Hematopoietic multipotent progenitor cell treated with erythropoietin and hydrocortisone succinate and interleukin-3 and kit ligand, for 6 days (in vitro differentiated cells): ENCODE data around the gene LAPTM5.

Experiments used
- DNase-seq: peaks from one replicate; pipeline ENCODE4 v3.0.0-alpha.2; 2015

LAPTM5 gene

DNA sequence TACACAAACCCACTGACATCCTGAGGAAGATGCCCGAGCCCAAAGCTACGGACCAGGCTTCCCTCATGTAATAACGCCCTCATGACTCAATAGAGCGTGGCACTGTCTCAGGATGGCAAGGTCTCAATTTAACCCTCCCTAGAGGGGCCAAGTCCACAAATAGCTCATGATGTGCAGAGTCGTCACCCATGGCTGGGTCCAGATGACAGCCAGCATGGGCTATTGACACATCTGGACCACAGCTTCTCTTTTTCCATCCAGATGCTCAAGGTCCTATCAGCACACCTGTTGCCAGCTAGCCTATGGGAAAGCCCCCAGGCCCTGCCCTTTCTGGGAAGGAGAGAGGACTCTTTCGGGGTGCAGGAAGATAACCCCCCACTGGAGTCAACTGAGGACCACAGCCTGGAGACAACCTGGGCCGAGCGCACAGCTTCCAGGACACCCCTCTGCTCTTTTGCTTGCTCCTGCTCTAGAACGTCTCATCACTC lies 2.8 kb downstream of the LAPTM5 start:
- peak; percentile 57 for DNase-seq

DNA sequence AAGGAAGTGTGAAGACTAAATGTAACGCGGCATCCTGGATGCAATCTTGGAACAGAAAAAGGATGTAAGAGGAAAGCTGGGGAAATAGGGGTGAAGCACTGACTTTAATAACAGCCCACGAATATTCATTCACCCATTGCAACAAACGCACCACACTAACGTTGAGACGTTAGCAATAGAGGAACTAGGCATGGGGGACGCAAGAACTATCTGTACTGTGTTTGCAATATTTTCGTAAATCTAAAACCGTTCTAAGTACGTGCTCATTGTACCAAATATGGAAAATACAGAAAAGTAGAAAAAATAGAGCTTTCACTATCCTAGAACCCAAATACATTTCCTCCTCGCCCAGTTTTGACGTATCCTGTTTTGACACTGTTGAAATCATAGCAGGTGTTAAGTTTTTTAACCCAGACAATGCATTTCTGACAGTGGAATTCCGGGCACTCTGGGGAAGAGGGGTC lies 3.9 kb downstream of the LAPTM5 start:
- peak; percentile 58 for DNase-seq

DNA sequence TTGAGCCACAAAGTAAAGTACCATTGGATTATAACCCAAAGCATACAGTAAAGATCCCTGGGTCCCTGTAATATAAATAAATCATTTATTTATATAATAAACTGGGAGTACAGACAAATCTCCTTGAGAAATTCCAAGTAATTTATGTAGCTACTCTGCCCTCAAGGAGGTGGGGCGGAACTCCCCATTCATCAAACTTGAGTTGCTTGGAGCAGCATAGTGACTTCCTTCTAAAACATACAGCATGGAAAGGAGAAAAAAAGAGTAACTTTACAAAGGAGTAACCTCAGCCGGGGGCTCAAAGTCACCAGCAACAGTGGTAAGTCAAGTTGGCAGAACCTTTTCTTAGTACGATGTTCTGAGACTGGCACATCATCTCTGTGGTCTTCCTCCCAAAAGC lies 4.5 kb downstream of the LAPTM5 start:
- no peak for DNase-seq

DNA sequence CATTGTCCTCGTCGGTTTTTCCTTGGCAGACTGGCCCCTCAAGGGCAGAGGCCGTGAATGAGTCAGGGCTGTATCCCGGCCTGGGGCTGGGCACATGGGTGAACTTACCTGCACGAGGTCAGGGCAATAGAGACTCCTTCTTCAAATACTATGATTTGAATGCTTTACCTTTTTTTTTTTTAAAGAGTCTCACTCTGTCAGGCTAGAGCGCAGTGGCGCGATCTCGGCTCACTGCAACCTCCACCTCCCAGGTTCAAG lies 5.0 kb downstream of the LAPTM5 start:
- DNase-seq = no peak

DNA sequence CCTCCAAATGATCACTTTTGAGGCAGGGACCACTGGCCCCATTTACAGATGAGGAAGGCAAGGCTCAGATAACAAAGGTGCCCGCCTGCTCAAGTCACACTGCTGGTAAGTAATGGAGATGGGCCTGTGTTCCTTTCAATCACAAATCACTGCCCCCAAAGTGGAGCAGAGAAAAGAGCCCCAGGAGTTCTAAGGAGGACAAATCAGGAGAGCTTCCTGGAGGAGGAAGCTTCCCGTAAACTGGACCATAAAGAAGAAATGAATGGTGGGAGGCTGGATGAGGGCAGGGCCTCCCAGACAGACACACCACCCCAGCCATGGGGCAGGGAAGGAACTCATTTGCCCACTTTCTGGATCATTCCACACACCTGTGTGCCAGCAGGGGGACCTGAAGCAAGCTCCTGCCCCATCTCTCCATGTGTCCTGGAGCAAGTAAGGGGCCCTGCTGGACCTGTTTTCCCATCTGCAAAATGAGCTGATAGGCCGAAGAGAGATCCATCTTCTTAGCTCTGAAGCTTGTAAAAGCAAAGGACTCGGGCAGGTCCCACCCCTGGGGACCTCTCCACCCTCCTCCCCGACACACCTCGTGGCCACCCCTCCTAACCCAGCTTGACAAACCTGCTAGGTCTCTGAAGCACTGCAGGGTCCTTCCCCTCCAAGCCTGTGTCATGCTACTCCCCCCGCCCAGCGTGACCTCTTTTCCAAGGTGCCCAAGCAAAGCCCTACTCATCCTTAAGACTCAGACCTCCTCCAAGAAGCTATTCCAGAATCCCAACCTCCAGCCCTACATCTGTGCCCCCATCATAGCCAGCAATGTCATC lies 5.5 kb downstream of the LAPTM5 start:
- DNase-seq = peak; percentile 6

DNA sequence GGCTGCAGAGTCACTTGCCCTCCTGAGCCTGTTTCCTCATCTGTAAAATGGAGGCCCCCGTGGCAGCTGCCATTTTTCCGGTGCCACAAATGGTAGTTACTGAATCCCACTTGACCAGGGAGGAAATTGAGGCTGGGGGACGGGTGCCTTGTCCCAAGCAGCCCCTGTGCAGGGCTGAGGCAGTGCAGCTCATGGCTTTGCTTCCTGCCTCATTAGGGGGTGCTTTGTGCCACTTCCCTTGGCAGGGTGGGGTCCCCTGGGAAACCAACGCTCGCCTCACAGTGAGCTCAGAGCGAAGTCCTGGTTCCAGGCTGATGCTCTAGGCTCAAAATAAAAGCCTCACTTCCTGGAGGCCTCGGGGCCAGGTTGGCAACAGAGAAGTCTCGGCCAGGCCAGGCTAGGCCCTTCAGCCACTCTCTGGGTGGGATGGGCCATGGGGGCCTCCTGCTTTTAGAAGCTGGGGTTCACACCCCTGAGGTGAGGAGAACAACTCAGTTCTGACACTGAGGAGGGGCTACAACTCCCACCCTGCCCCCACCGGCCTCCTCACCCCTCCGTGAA lies 6.8 kb downstream of the LAPTM5 start:
- no peak for DNase-seq

DNA sequence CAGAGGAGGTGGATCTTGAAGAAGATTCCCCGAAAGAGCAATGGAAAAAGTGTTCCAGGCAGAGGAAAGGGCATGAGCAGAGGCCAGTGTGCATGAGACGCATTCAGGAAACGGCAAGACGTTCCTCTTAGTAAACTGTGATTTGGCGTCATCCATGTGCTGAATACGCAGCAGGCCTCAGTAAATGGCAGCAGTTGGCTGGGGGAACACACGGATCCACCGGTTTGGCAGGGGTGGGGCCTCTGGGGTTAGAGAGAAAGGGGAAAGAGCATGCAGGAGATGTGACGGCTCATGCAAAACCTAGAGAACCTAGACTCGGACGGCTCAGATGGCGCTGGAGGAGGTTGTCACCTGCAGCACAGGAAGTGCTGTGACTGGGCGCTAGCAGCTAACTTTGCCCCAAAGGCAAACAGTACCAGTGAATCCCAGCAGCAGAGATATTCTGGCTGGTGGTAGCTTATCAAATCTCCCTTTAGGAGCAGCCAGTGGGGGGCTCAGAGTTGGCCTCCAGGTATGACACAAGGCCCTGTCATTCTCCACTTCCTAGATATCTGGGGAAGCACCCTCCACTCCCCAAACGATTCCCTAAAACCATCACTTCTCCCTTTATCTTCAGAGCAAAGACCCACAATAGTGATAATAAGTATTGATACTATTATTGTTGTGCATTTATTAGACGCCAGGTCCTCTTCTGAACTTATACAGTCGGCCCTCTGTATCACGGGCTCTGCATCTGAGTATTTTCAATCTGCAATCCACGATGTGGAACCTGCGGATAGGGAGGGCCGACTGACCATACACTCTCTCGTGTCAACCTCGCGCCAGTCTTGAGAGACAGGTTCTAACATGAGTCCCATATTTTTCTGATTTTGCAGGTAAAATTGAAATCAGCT lies 7.6 kb downstream of the LAPTM5 start:
- no peak for DNase-seq

DNA sequence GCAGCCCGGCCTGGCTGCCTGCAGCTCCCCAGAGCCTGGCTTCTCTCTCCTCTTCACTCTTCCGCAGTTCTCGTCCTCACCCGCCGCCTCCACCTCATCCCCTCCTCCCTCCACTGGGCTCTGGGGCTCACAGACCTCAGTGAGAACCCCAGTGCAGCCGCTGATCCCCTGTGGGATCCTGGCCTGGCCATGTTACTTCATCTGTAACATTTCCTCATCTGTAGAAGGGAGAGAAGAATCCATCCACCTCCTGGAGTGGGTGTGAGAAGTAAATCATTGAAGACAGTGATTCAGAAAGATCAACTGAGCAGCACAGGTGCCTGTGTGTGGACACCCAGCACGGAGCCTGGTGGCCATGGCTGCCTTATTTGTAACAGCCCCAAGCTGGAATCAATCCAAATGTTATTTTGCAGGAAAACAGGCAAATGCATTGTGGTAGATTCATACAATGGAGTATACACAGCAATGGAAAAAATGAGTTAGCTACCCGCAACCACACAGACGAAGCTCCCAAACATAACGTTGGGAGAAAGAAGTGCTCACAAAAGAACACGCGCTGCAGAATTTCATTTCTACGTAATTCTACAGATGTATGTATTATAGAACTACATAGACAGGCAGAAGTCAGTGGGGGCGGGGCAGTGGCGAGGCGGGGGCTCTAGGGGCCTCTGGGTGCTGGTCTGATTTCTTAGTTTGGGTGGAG lies 8.7 kb downstream of the LAPTM5 start:
- no peak for DNase-seq

DNA sequence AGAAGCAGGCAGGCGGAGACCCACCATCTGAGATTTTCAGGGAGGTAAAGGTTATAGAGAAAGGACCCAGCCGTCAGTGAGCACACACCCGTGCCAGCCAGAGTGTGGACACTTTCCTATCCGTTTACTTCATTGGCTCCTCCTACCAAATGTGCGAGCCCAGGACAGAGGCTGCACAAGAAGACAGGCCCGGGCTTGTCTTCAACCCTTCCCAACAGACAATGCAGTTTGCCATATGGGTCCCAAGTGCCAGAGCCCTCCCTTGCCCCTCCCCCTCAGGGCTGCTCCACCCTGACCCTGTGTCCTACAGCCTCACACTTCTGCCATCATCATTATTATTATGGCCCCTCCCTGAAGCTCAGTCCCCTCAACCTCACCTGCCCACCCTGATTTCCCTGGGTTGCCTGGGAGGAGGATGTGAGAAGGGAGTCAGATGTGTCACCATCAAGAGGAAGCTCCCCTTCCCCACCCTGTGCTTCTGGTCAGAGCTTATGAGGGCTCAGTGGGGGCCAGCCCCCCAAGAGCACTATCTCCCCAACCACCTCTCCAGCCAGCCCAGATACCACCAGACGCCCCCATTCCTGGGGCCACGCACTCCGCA lies 9.4 kb downstream of the LAPTM5 start:
- peak; percentile 70 for DNase-seq

DNA sequence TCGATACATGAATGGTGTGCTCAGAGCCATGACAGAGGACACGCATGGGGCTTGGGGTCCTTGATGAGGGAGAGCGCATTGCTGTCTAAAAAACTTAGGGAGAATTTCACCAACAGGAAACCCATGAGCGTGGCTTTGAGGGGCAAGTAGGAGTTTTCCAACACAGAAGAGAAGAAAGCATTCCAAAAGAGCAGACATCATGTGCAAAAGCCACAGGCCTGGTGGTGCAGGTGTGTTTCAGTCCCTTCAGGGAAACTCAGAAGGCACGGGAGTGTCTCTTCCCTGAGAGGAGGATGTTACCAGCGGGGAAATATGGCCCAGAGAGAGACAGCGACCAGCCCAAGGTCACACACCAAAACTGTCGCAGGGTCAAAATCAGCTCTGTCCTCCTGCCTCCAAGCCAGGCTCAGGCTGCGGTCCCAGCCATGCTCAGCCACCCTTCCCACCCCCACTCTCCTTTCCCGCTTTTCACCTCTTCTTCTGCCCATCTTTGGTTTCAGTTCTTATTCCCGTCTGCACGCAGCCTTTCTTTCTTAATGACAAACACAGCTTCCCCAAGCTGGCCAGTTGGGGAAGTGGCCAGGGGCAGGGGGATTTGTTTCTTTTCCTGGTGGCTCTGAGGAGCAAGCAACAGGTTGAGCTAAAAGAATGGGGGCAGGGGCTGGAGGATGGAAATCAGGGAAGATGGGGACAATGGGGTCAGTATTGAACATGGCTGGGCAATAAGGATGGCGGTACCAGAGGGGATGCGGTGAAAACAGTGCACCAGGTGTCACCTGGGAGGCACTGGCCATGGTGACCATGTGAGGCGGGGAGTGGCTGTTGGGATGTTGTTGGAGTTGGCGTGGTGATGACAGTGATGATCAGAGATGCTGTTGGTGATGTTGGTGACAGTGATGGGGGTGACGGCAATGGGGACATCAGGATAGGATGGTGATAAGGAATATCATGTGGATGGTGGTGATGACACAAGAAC lies 10.3 kb downstream of the LAPTM5 start:
- DNase-seq = no peak

DNA sequence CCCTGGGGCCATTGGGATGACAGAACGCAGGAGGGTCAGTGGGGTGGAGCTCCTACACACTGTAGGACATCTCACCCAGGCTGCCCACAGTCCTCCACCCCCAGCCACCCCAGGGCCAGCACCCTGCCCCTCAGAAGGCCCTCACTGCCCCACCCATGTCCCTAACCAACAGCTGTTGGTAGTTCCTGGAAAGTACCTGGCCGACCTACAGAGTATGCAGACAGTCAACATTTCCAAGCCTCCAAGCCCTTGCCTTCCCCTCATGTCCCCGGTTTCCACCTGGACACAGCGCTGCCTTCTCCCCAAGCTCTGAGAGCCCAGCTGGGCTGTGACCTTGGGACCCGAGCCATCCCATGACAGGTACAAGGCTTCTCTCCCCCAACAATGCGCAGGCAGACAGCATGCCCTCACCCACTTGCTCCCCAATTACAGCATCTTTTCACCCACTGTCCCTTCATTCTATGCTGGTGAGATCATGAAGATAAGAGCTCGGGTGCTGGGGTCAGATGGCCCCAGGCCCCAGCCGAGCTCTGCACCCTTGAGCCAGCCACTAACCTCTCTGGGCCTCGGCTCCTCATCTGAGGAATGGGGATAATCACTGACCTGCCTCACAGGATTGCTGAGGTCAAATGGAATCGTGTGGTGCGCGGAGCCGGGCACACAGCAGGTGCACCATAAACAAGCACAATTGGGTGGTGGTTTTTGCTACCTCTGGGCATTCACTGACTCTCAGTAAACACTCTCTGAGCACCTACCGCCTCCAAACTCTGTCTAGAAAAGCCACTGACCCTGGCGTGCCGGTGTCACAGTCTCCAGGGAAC lies 11.2 kb downstream of the LAPTM5 start:
- no peak for DNase-seq

DNA sequence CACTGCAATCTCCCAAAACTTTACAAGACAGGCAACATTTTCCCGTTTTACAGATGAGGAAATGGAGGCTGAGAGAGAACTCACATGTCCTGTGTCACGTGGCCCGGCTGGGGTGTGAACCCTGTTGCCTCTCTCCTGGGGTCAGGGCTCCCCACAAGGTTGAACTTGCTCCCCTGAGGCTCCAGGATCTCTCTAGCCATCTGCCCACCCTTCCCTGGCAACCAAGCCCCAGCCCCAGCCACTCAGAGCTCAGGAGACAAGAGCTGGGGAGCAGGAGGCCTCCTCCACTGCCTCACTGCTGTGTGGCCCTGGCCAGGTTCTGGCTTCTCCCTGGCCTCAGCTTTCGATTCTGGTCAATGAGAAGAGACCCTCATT lies 11.8 kb downstream of the LAPTM5 start:
- peak; percentile 39 for DNase-seq

DNA sequence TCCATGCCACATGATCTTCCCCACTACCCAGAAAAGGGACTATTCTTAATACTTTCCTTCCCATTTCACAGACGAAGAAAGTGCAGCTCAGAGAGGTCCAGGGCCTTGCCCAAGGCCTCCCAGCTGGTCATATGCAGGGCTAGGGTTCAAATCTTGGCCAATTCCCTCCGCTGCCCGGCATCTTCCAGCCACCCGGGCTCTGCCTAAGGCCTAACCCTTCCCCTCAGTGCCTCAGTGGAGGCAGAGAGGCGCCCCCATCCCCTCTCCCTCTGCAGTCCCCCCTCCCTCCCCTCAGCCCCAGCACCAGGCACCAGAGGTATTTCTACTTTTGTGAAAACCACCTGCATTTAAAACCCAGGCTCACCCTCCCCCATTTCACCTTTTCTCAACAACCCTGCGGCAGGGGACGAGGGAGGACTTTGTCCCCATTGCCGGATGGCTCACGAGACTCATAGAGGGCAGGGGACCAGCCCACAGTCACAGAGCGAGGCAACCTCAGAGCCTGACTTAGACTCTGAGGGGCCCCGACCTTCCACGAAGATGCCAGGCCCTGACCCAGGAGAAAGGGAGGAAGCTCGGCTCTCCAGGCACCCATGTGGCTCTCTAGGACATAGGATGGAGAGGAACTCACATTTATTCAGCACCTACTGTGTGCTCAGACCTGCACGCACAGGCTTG lies 12.3 kb downstream of the LAPTM5 start:
- no peak for DNase-seq

DNA sequence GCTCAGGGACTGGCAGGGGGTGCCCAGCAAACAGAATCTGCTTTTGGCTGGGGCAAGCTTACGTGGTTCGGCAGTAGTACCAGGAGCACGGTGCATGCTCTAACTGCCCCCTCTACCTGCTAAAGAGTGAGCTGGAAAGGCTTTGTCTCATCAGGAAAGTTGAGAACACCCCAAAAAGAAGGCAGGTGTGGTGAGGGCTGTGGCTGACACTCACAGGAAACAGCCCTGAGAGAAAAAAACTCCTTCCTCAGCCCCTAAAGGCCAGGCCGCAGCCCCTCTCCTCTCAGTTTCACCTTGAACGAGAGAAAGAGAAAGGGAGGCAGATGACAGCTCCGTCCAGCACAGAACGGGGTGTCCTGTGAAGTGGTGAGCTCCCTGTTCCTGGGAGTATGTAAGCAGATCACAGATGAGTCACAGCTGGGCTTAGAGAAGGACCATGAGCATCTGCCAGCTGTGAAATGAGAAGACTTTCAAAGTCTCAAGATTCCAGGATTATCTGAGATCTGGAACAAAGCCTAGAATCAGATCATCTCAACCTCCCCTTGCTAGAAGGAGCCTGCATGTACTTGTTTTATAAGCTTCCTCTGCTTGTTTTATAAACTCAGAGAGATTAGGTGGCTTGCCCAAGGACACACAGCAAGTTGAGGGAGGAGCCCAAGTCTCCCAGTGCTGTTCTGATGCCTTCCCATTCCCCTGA lies 13.4 kb downstream of the LAPTM5 start:
- no peak for DNase-seq

DNA sequence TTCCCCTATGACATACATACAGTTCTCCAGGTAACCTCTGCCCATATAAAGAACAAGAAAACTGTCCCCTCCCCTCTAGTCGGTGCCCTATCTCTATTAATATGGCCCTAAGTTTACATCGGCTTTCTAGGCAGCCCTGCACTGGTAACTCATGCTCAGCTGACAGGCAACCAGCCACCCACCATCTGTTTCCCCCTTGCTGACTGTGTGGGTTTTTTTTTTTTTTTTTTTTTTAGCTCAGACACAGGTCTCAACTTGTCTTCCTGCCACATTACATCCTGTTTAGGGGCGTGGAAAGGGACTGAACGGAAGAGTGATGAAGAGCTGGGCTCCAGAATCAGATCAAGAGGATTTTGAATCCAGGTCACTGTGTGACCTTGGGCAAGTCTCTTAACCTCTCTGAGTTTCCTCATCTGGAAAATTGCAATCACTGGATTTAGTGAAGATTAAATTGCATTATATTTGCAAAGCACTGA lies 14.0 kb downstream of the LAPTM5 start:
- peak; percentile 72 for DNase-seq

DNA sequence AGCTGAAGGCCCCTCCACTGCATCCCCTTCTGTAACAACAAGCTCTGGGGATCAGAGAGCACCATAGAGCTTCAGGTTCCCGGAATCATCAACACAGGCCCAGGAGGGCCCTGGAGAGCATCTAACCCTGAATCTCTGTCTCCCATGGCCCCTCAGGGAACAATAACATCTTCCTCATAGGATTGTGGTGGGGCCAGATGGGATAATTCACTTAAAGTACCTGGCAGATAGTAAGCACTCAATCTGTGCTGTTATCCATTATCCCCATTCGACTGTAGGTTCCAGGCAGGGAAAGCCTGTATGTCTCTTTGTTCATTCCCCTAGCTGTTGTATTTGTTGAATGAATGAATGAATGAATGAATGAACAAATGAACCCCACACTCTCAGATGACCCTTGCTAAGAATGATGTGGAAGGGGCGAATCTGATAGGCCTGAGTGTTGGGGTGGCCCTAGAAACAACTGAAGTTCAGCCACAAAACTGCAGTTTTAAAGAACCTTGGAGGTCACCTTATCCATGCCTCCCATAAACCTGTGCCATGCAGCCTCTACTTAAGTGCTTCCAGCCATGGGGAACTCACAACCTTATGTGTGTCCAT lies 14.5 kb downstream of the LAPTM5 start:
- DNase-seq = no peak

DNA sequence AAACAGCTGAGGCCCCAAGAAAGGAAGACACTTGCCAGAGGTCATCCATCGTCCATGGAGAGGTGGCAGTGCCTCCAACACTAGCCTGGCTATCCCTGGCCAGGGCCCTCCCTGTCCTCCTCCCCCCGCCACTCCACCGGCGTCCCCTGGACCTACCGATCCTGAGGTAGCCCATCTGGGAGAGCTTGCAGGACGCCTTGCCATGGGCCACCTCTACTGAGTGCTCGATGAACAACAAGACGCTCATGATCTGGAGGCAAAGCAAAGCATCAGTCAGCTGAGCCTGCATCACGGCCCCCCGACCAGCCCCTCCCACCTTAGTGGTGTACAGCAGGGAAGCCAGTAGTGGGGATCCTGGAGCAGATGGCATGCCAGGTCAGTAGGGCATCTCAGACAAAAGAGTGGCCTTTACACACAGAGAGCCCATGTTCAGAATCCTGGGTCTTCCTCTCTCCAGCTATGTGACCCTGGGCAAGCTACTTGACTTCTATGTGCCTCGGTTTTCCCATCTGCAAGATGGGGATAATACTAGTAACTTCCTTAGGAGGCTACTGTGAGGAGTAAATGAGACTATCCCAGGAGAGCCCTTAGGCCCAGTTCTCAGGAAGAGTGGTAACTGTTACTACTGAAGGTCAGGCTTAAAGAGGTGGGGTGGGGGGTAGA lies 15.1 kb downstream of the LAPTM5 start:
- no peak for DNase-seq

DNA sequence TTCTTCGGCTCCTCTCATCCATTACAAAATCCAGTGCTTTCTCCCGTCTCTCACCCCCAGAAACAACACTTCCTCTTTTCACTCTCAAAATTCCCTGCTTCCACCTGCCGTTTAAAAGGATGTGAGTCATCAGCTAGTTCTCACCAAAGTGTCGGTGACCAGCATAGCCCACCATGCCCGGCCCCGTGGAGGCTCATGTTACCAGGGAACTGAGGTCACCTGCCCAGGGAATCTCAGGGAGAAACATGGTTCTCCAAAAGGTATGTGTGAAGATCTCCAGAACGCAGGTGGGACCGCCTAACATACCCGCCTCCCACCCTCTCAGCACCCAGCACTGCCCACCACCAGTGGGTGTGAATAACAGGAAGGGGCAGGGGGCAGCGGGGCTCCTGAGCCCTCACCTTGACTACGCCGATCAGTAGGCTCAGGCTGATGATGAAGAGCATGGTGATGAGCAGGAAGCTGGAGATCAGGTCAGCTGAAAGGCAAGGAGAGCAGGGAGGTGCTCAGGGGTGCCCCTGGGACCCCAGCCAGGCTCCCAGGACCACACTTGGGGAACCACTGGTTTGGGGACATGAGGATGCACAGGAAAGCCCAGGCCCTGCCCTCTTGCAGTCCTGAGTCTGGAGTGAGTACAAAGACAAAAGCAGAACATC lies 16.2 kb downstream of the LAPTM5 start:
- DNase-seq = no peak
